SK-N-SH (cell line): ENCODE measurements around the gene ANO2.

ENCODE experiments used
- EZH2phosphoT487 ChIP-seq: fragments of 200-600 bp; sonication (generic); IDR thresholded peaks from 2 replicates; pipeline ENCODE4 v1.6.1; 2017; ENCODE audit warnings: low read depth, mixed run types, mild to moderate bottlenecking, antibody characterized with exemption, moderate library complexity, borderline replicate concordance
- IRF3 ChIP-seq: fragments of 150-350 bp; IDR thresholded peaks from 2 replicates; pipeline ENCODE4 v1.6.1; 2016; ENCODE audit warnings: mild to moderate bottlenecking, low read depth, low read length
- JUND ChIP-seq: IDR thresholded peaks from 2 replicates; pipeline ENCODE4 v1.4.0; 2012
- MAX ChIP-seq: IDR thresholded peaks from 2 replicates; pipeline ENCODE4 v1.4.0; 2012; ENCODE audit warnings: low read depth
- MXI1 ChIP-seq: IDR thresholded peaks from 2 replicates; pipeline ENCODE4 v1.6.1; 2012; ENCODE audit warnings: mild to moderate bottlenecking, low read depth, low read length, improper control_type of control experiment
- NFIC ChIP-seq: IDR thresholded peaks from 2 replicates; pipeline ENCODE4 v1.4.0; 2012; ENCODE audit warnings: borderline replicate concordance
- POLR2AphosphoS5 ChIP-seq: IDR thresholded peaks from 2 replicates; pipeline ENCODE4 v1.6.1; 2012; ENCODE audit warnings: low read depth, low read length
- RFX5 ChIP-seq: IDR thresholded peaks from 2 replicates; pipeline ENCODE4 v1.6.1; 2012; ENCODE audit warnings: mild to moderate bottlenecking, improper control_type of control experiment, low read length
- SIN3A ChIP-seq: IDR thresholded peaks from 2 replicates; pipeline ENCODE4 v1.6.1; 2012; ENCODE audit warnings: low read depth, mild to moderate bottlenecking, low read length, moderate library complexity, borderline replicate concordance
- YY1 ChIP-seq: IDR thresholded peaks from 2 replicates; pipeline ENCODE4 v1.4.0; 2012; ENCODE audit warnings: low read depth, mild to moderate bottlenecking
- TF ChIP-seq, protein P1 (sequence below): fragments of 200-600 bp; sonication (generic); IDR thresholded peaks from 2 replicates; pipeline ENCODE4 v1.6.1; 2017; ENCODE audit warnings: antibody characterized with exemption, mild to moderate bottlenecking, moderate library complexity
- TF ChIP-seq, protein P2 (sequence below): fragments of 150-350 bp; IDR thresholded peaks from 2 replicates; pipeline ENCODE4 v1.6.1; 2017; ENCODE audit warnings: antibody characterized with exemption, low read length, low read depth, borderline replicate concordance
- TF ChIP-seq, protein P3 (sequence below): IDR thresholded peaks from 2 replicates; pipeline ENCODE4; 2012

- TF ChIP-seq POLR2AphosphoS5: no peak
- no peak for TF ChIP-seq YY1
- TF ChIP-seq, protein P1, sequence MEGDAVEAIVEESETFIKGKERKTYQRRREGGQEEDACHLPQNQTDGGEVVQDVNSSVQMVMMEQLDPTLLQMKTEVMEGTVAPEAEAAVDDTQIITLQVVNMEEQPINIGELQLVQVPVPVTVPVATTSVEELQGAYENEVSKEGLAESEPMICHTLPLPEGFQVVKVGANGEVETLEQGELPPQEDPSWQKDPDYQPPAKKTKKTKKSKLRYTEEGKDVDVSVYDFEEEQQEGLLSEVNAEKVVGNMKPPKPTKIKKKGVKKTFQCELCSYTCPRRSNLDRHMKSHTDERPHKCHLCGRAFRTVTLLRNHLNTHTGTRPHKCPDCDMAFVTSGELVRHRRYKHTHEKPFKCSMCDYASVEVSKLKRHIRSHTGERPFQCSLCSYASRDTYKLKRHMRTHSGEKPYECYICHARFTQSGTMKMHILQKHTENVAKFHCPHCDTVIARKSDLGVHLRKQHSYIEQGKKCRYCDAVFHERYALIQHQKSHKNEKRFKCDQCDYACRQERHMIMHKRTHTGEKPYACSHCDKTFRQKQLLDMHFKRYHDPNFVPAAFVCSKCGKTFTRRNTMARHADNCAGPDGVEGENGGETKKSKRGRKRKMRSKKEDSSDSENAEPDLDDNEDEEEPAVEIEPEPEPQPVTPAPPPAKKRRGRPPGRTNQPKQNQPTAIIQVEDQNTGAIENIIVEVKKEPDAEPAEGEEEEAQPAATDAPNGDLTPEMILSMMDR: no peak
- TF ChIP-seq RFX5: no peak
- TF ChIP-seq JUND: no peak
- TF ChIP-seq, protein P2, sequence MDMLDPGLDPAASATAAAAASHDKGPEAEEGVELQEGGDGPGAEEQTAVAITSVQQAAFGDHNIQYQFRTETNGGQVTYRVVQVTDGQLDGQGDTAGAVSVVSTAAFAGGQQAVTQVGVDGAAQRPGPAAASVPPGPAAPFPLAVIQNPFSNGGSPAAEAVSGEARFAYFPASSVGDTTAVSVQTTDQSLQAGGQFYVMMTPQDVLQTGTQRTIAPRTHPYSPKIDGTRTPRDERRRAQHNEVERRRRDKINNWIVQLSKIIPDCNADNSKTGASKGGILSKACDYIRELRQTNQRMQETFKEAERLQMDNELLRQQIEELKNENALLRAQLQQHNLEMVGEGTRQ: no peak
- no peak for TF ChIP-seq NFIC
- TF ChIP-seq EZH2phosphoT487: no peak
- no peak for TF ChIP-seq IRF3
- TF ChIP-seq MXI1: no peak
- TF ChIP-seq MAX: no peak
- TF ChIP-seq, protein P3, sequence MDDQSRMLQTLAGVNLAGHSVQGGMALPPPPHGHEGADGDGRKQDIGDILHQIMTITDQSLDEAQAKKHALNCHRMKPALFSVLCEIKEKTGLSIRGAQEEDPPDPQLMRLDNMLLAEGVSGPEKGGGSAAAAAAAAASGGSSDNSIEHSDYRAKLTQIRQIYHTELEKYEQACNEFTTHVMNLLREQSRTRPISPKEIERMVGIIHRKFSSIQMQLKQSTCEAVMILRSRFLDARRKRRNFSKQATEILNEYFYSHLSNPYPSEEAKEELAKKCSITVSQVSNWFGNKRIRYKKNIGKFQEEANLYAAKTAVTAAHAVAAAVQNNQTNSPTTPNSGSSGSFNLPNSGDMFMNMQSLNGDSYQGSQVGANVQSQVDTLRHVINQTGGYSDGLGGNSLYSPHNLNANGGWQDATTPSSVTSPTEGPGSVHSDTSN: no peak
- TF ChIP-seq SIN3A: no peak
These were observed 30.5 kb downstream of the ANO2 start for GRCh38 chr12:5914387-5915149.
